ENCODE measurements around the gene TBC1D19.

TBC1D19 gene

DNA sequence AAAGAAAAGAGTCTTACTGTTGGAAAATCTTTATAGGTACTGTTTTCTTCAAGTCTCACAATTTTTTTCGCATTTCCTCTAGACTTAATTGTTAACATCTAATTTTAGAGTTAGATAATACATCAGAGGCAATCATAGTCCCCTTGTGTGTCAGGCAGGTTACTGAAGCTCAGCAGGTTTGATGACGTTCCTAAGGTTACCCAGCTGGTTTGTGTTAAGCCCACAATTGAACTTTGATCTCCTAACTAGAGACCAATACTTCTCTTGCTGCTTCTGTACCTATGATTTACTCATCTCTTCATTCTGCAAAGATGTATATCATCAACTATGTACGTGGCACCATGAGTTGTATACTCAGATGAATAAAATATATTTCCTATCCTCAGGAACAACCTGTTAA lies 145.1 kb downstream of the TBC1D19 start:
- H3K4me3 ChIP-seq (ENCODE audit: low read depth, low read length) = no peak overlapping the region

DNA sequence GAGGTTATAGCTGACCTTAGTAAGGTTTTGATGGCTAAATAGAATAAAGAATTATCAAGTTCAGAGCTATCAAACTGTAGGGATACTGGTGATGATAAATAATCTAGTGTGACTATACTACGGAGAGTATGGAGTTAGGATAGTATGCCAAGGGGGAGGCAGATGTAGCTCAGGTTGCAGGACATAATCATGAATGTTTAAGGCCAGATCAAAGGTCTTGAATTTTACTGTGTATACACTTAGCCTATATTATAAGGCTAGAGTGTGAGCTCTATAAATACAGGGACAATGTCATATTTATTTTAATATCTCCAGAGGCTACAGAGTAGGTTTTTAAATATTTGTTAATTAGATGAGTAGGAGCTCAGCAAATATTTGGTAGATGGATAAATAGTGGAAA lies 145.7 kb downstream of the TBC1D19 start:
- no peak overlapping the region for H3K4me3 ChIP-seq (ENCODE audit: low read depth, low read length)

DNA sequence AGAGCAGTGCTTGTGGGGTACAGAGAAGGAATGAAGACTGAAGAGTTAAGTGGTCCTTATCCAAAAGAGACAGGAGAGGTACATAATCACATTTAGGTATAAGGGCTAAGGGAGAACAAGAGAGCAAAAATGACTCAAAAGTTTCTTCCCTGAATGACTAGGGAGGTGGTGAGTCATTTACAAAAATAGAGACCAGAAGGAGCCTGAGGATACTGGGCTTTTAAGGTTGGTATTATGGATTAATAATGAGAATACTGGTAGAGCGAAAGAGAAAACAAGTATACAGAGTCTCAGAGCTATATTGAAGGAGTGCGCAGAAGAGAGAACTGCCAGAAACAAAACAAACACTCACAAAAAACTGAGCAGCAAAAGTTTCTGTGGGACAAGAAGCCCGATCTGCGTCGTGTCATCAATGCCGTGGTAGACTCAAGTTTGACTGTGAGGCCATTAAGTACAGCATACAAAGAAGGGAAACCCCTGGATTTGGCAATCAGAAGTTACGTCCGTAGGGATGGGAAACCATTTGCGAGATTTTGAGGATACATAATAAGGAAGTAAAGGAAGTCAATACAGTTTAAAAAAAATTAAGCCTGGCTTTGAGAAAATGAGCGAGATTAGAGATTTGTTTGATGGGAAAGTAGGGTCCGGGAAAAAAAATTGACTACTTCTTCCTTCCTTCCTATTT lies 147.6 kb downstream of the TBC1D19 start:
- no peak overlapping the region for H3K4me3 ChIP-seq (ENCODE audit: low read depth, low read length)

DNA sequence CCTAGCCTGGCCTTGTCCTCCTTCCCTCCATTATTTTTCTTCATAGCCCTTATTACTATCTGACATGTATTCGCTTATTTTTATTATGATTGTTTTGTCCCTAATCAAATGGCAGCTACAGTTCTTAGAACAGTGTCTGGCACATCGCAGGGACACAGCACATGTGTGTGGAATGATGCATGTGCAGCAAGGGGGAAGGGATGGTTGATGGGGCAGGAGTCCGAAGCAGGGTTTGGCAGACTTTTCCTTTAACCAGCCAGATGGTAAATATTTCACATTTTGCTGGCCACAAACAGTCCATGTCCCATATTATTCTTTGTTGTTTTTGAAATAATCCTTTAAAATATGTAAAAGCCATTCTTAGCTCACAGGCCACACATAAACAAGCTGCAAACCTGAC lies 148.5 kb downstream of the TBC1D19 start:
- H3K4me3 ChIP-seq (ENCODE audit: low read depth, low read length) = no peak overlapping the region

DNA sequence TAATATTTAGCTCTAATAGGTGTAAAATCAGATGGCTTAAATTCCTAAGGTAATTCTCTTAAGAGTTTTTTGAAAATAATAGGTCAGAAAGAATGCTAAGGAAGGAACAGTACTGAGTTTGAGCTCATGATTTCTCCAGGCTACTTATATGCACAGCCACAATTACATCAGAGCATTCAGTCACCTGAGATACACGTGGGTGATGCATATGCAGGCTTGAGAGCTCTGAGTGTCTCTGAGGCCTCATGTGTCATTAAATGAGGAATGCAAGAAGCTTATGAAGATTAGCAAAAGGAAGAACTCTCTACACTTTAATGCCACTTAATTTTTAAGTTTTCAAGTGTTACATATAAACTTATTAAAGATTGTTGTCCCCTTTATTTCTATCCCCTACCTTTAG lies 152.7 kb downstream of the TBC1D19 start:
- H3K4me3 ChIP-seq (ENCODE audit: low read depth, low read length) = no peak overlapping the region

DNA sequence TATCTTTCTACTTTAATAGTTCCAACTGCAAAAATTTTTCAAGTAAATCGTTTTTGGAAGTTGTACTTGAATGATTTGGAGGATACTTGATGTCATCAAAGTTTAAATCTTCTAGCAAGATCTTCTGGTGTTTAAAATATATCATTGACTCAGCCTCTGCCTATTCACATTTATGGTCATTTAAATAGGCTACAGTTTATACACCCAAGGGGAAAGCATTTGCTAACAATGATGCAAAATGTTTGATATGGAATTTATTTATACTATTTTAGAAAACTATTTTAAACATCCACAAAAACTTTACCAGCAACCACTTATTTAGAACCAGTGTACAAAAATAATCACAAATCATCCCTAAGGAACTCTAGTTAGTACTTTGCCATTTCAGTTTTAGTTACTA lies 153.5 kb downstream of the TBC1D19 start:
- no peak overlapping the region for H3K4me3 ChIP-seq (ENCODE audit: low read depth, low read length)

DNA sequence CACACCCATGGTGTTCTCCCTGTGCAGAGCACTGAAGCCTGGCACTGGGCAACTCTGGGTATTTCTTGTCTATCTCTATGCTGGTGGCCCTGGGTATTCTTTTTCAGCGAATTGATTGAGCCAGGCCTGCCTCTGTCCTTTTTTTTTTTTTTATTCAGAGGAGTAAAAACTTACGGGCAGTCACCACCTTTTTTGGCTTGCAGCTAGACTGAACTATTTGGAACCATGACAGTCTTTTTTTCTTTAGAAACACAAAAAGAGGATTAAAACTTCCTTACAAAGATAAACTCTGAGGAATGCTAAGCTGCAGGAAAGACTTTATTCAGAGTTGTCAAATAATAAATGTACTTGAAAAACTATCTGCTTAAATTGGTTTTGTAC lies 157.6 kb downstream of the TBC1D19 start:
- no peak overlapping the region for H3K4me3 ChIP-seq (ENCODE audit: low read depth, low read length)

DNA sequence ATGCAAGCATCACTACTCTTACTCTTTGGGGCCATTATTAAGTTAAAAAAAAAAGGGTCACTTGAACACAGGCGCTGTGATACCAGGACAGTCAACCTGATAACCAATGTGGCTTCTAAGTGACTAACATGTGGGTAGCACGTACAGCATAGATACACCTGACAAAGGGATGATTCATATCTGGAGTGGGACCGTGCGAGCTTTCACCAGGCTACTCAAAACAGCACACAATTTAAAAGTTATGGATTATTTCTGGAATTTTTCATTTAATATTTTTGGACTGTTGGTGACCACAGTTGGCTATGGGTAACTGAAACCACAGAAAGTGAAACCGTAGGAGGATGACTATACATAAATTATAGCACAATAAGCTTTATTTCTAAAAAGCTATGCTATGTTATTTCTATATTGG lies 162.9 kb downstream of the TBC1D19 start:
- H3K4me3 ChIP-seq (ENCODE audit: low read depth, low read length) = no peak overlapping the region

DNA sequence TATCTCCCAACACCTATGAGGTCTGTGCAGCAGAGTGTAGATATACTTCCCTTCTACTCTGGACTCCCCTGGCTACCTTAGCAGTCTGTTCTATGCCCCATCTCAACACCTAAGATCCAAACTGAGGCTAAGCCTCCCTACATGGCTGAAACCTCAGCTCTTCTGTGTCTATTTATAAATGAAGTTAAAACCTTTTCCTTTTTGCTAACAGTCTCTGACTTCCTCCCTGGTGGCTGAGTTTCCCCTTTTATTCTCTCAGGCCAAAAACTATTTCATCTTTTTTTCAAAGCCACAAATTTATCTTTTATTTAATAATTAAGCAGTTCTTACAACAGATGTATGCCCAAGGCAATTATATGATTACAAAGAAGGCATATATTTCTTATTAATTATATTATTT lies 164.9 kb downstream of the TBC1D19 start:
- H3K4me3 ChIP-seq (ENCODE audit: low read depth, low read length) = no peak overlapping the region

DNA sequence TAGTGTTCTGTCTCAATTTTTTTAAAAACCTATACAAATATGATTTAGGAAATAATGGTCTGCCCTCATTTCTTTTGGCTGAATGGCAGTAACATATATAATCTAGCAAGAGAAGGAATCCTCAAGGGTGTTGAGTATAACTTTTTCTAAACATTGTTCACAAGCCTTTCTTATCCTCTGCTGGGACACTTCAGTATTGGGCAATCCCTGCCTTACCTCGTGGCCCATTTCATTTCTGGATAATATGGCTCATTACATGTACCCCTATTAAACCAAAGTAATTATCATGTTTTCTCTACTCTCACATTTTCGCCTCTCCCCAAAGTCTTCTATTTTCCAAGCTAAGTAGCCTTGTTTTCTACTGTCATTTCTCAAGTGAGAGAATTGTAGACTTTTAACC lies 166.0 kb downstream of the TBC1D19 start:
- H3K4me3 ChIP-seq (ENCODE audit: low read depth, low read length) = no peak overlapping the region

DNA sequence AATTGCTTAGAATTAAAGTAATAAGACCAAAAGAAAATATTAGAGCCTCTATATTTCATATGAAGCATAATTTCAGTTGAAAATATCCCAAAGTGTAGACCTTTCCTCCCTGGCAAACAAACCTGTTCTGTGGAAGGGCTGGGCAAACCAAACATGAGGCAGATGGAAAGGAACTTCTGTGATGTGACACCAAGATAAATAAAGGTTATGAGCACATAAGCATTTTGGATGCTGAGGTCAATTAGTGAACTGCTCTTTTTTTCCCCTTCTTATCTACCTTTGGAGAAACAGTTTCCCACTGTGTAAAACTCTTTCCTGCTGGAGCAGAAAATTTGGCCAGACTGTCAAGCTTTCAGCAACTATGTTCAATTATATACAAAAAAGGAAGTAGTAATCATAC lies 167.1 kb downstream of the TBC1D19 start:
- H3K4me3 ChIP-seq (ENCODE audit: low read depth, low read length) = no peak overlapping the region

DNA sequence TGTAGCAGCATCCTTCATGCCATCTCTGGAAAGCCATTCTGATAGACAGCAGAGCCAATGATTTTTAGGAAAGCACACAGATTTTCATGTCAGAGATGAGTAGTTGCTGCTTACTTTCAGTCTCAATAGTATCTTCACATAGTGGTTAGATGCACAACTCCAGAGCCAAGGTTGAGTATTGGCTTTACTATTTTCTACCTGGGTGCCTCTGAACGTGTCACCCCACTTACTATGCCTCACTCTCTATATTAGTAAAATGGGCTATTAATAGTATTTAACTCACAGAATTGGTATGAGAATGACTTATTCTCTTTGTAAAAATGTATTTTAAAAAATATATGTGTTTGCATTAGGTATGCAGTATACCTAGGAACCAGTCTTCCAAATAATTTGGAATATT lies 168.0 kb downstream of the TBC1D19 start:
- H3K4me3 ChIP-seq (ENCODE audit: low read depth, low read length) = no peak overlapping the region

DNA sequence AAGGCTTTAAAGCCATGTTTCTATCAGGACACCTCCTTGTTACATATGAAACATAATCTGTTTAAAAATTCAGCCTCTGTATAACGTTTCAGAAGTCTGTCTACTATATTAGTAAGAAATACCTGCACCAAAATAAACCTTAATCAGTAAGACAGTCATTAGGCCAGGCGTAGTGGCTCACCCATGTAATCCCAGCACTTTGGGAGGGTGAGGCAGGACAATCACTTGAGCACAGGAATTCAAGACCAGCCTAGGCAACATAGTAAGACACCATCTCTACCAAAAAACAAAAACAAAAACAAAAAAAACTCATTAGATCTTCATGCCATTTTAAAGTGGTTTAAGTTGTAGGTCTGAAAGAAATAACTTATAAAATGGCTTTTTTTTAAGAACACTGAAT lies 169.3 kb downstream of the TBC1D19 start:
- no peak overlapping the region for H3K4me3 ChIP-seq (ENCODE audit: low read depth, low read length)

DNA sequence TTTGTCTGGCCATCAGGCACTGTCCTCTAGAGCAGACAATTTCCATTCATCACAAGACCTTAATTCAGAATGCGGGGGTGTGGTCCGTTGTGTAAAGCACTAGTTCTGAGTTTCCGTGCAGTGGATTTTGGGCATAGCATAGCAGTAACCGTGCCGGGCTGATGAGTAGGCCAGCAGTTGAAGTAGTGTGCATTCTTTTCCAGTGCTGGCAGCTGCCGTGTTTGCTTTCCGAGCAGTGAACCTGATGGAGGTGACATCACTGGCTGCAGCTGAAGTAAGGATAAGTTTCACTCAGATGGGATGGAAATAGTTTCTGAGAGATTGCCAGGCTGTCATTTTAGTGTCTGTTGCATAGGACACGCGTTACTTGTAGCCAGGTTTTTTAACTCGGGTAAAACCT lies 169.7 kb downstream of the TBC1D19 start:
- no peak overlapping the region for H3K4me3 ChIP-seq (ENCODE audit: low read depth, low read length)

DNA sequence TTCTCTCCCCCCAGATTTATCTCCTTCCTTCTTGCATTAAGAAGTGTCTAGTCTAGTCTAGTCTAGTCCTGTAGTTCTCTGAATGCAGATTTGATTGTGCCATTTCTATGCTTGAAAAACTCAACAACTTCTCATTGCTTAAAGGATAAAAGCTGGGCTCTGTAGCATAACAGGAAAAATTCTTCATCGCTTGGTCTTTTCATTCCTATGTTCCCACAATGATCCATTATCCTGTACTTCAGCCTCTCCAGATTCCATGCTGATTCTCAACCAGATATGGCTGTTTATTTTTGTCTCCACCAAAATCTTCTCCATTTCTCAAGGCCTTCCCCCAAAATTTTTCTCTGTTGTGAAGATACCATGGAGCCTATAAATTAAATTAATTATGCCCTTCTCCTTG lies 173.9 kb downstream of the TBC1D19 start:
- H3K4me3 ChIP-seq (ENCODE audit: low read depth, low read length) = no peak overlapping the region

DNA sequence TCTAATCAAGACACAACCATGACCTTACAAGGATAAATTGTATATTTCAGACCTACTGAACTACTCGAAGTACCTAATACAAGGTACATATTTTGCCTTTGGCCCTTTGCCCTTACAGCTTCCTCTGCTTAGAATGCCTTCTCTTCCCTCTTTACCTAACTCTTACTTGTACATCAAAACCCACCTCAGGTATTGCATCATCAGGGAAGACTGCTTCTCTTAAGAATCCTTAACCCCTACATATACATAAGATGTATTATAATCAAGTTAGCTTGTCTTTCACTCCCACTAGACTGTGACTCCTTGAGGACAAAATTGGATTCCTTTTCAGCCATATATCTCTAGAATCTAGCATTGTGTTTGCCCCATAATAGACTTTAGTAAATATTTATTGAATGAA lies 175.0 kb downstream of the TBC1D19 start:
- H3K4me3 ChIP-seq (ENCODE audit: low read depth, low read length) = no peak overlapping the region

DNA sequence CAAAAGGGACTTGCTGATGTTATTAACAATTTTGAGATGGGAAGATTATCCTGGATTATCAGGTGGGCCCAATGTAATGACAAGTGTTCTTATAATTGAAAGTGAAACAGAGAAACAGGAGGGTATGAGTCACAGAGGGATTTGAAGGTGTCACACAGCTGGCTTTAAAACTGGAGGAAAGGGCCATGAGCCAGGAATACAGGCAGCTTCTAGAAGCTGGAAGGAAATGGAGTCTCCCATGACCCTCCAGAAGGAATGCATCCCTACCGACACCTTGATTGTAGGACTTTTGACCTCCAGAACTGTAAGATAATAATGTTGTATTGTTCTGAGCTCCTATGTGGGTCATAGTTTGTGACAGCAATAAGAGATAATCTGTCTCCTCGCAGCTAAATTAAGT lies 178.8 kb downstream of the TBC1D19 start:
- no peak overlapping the region for H3K4me3 ChIP-seq (ENCODE audit: low read depth, low read length)

DNA sequence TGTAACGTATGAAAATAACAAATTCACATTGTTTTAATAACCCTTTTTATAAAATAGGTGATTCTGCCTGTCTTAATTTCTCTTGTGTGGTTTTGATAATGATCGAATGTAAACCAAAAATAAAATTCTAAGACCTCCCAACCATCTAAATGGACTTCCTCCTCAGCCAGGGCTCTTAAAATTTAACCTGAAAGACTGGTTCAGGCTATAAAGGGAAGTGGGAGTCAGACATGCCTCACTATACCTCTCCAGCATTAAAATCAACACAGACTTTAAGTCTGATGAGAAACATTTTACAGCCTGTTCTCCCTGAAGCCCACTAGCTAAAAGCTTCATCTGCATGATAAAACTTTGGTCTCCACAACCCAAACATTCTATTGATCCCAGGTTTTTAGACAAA lies 179.2 kb downstream of the TBC1D19 start:
- no peak overlapping the region for H3K4me3 ChIP-seq (ENCODE audit: low read depth, low read length)

DNA sequence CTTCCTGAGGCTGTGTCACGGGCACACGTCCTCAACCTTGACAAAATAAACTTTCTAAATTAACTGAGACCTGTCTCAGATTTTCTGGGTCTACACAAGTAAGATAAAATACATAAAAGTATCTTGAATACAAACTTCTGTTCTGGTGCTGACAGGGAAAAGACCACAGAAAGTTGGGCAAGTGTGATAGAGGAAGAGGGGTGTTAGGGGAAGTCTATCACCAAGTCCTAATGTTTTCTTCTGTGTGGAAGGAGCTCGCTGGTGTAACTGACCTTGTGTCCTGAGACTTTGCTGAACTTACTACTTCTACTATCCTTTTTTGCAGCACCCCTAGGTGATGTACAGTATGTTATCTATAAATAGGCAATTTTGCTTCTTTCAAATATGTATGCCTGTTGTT lies 179.8 kb downstream of the TBC1D19 start:
- no peak overlapping the region for H3K4me3 ChIP-seq (ENCODE audit: low read depth, low read length)

DNA sequence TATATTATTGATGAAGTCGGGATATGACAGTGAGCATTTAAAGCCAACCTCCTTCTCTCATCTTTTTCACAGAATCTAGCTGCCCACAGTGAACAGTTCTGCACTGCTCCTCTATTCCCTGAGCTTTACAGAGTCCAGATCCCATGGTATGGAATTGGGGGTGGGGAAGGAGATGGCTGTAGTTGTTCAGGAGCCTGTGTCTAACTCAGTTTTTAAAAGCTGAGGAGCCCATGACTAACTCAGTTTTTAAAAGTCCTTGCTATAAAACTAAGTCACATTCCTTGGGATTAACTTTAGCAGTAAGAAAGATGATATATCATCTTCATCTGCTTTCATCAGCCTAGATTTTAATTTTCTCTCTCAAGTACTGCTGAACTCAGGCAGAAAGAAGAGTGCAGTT lies 180.3 kb downstream of the TBC1D19 start:
- no peak overlapping the region for H3K4me3 ChIP-seq (ENCODE audit: low read depth, low read length)

DNA sequence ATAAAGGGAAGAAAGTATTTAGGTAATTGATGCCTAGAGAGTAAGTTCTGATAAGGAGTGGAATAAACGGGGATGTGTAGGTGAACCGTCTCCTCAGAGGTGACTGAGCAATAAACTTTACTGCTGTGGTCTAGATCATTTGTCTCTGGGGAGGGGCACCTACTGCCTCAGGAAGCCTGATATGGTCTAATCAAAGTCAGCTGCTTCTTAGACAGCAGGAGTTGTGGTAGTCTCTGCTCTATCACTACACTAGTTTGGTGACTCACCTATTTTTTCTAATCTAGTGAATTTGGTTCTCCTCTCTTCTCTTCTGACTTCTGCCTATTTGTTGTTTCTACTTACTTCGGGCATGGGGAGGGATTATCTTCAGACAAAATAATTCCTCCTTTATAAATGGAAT lies 181.6 kb downstream of the TBC1D19 start:
- no peak overlapping the region for H3K4me3 ChIP-seq (ENCODE audit: low read depth, low read length)

DNA sequence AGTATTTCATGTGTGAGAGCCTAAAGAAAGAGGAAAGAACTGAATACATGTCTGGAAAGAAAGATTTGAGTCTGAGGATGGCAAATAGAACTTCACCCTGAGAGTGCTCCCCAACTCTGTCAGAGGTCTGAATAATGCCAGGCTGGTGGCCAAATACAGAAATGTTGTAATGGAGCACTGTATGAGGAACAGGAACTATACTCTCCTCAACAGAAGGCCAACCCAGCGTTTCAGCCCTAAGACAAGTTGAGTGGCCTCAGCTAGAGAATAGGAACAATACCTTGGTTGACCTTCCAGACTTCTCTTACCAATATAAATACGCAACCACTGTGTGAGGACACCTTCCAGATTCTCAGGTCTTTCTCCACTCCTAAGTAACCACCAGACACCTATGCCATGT lies 182.3 kb downstream of the TBC1D19 start:
- no peak overlapping the region for H3K4me3 ChIP-seq (ENCODE audit: low read depth, low read length)

DNA sequence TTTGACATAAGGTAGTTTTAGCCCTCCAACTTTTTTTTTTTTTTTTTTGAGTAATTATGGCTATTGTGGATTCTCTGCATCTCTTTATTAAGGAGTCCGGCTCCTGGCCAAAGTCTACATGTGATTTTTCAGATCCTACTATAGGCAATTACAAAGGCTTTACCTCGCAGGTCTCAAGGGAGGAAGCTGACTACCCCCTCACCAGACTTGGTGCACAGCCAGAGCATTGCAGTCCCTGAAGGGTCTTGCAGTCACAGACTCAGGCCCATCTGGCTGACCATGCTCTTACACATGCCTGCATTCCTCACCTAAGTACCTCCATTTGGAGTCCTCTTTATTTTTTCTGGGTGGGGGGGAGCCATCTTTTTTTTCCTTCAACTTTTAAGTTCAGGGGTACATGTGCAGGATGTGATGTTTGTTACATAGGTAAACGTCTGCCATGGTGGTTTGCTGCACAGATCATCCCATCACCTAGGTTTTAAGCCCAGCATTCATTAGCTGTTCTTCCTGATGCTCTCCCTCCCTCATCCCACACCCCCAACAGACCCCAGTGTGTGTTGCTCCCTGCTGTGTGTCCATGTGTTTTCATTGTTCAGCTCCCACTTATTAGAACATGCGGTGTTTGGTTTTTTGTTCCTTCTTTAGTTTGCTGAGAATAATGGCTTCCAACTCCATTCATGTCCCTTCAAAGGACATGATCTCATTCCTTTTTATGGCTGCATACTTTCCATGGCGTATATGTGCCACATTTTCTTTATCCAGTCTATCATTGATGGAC lies 188.4 kb downstream of the TBC1D19 start:
- H3K4me3 ChIP-seq (ENCODE audit: low read depth, low read length) = no peak overlapping the region

Data from iPS-11a (cell line).